CD4-positive, alpha-beta T cell treated with Interleukin-21 for 1 hour (primary cell): Measurements from ENCODE around the gene ZNF534.
"Not testable (repeated sequence)": the region's sequence is repeated elsewhere in the genome, so short reads cannot be mapped to it uniquely, and the experiment has no call there.

Source experiments
- DNase-seq: peaks from one replicate; pipeline ENCODE4 v3.0.0-alpha.2; 2020

ZNF534 gene

GRCh38 chr19:52500474-52500873, 71.5 kb downstream of the ZNF534 start:
- DNase-seq, result not testable (repeated sequence)

GRCh38 chr19:52500991-52501390, 72.0 kb downstream of the ZNF534 start:
- not testable (repeated sequence) for DNase-seq
